Suppressor macrophage treated with lipopolysaccharide for 1 hour (primary cell): Measurements from ENCODE around the gene MSGN1.
A peak's percentile ranks its signal among the peaks of the same experiment; 100 is the strongest.

Experiments
- DNase-seq, 3 donors: peaks; one replicate each; pipeline ENCODE4 v3.0.0-alpha.2; 2020 to 2022

The MSGN1 gene

GRCh38 chr2:17805717-17806363, 10.4 kb upstream of the MSGN1 start:
- DNase-seq: no peak

- peak; percentile 68 to 81 (median 74) for DNase-seq
These were observed 3.1 kb upstream of the MSGN1 start for GRCh38 chr2:17813010-17813741.

GRCh38 chr2:17813742-17814473, 2.4 kb upstream of the MSGN1 start:
- peak; percentile 86 to 93 (median 87) for DNase-seq

- no peak for DNase-seq
These were observed 1.7 kb upstream of the MSGN1 start for GRCh38 chr2:17814601-17815000.

- DNase-seq: no peak
These were observed 634 bp upstream of the MSGN1 start for GRCh38 chr2:17815468-17816184.

GRCh38 chr2:17818235-17818815, 2.1 kb downstream of the MSGN1 start:
- DNase-seq: peak in 2 of 3 donors; percentile 30 to 34

- DNase-seq: no peak
These were observed 4.8 kb downstream of the MSGN1 start for GRCh38 chr2:17821080-17821479.

GRCh38 chr2:17821535-17822444, 5.5 kb downstream of the MSGN1 start:
- DNase-seq: peak; percentile 39 to 49 (median 39)

- no peak for DNase-seq
These were observed 6.3 kb downstream of the MSGN1 start for GRCh38 chr2:17822445-17823117.

GRCh38 chr2:17823646-17824045, 7.4 kb downstream of the MSGN1 start:
- peak; percentile 73 to 85 (median 74) for DNase-seq

- DNase-seq: no peak
These were observed 11.1 kb downstream of the MSGN1 start for GRCh38 chr2:17827316-17827715.

- no peak for DNase-seq
These were observed 11.5 kb downstream of the MSGN1 start for GRCh38 chr2:17827785-17828184.

GRCh38 chr2:17830053-17831034, 14.1 kb downstream of the MSGN1 start:
- peak; percentile 84 to 87 (median 86) for DNase-seq

GRCh38 chr2:17835516-17835915, 19.3 kb downstream of the MSGN1 start:
- no peak for DNase-seq

GRCh38 chr2:17839959-17840358, 23.7 kb downstream of the MSGN1 start:
- DNase-seq: no peak

GRCh38 chr2:17843457-17843856, 27.2 kb downstream of the MSGN1 start:
- DNase-seq: no peak

- DNase-seq: no peak
These were observed 29.5 kb downstream of the MSGN1 start for GRCh38 chr2:17845806-17846205.

- no peak for DNase-seq
These were observed 30.4 kb downstream of the MSGN1 start for GRCh38 chr2:17846676-17847075.

GRCh38 chr2:17847236-17847635, 31.0 kb downstream of the MSGN1 start:
- no peak for DNase-seq

GRCh38 chr2:17849275-17849674, 33.0 kb downstream of the MSGN1 start:
- DNase-seq: no peak
